Loucy (cell line): Measurements from ENCODE around the gene ANO2.
A peak's percentile ranks its signal among the peaks of the same experiment; 100 is the strongest.

Source experiments
- H2AFZ ChIP-seq: fragments of 200-600 bp; sonication (generic); 2 replicates; pipeline ENCODE4 v1.6.0; 2016; ENCODE audit warnings: antibody characterized with exemption, mild to moderate bottlenecking, low read length, moderate library complexity
- H3F3A ChIP-seq: fragments of 200-600 bp; 2 replicates; pipeline ENCODE4 v1.6.0; 2016; ENCODE audit warnings: antibody characterized with exemption, low read depth, mild to moderate bottlenecking
- H3K27me3 ChIP-seq: fragments of 200-600 bp; sonication (generic); 2 replicates; pipeline ENCODE4 v1.6.1; 2014; ENCODE audit warnings: low read length, mild to moderate bottlenecking; ENCODE audit not compliant: insufficient read depth, poor library complexity, severe bottlenecking
- H3K36me3 ChIP-seq: fragments of 200-600 bp; sonication (generic); 2 replicates; pipeline ENCODE4 v1.6.1; 2016; ENCODE audit warnings: low read length; ENCODE audit not compliant: insufficient read depth
- H3K4me1 ChIP-seq: fragments of 200-600 bp; sonication (generic); 2 replicates; pipeline ENCODE4 v1.5.1; 2014; ENCODE audit warnings: low read length, mild to moderate bottlenecking; ENCODE audit not compliant: insufficient read depth, poor library complexity, severe bottlenecking
- H3K4me2 ChIP-seq: fragments of 200-600 bp; sonication (generic); 2 replicates; pipeline ENCODE4 v1.6.0; 2014; ENCODE audit warnings: antibody characterized with exemption, low read length, low read depth, mild to moderate bottlenecking; ENCODE audit not compliant: poor library complexity, severe bottlenecking
- H3K4me3 ChIP-seq: fragments of 200-600 bp; sonication (generic); 2 replicates; pipeline ENCODE4 v1.5.1; 2014; ENCODE audit warnings: low read length, mild to moderate bottlenecking, mixed read lengths; ENCODE audit not compliant: poor library complexity, severe bottlenecking
- H3K79me2 ChIP-seq: fragments of 200-600 bp; sonication (generic); 2 replicates; pipeline ENCODE4 v1.6.1; 2014; ENCODE audit warnings: low read length; ENCODE audit not compliant: insufficient read depth
- H3K9ac ChIP-seq: fragments of 200-600 bp; sonication (generic); 2 replicates; pipeline ENCODE4 v1.6.0; 2014; ENCODE audit warnings: mild to moderate bottlenecking, low read depth, low read length, moderate library complexity; ENCODE audit not compliant: poor library complexity, severe bottlenecking
- H3K9me2 ChIP-seq: fragments of 200-600 bp; sonication (generic); replicated peaks from 2 replicates; pipeline ENCODE4 v1.6.1; 2016; ENCODE audit warnings: low read depth, low read length, mixed read lengths
- H3K9me3 ChIP-seq: fragments of 200-600 bp; sonication (generic); 2 replicates; pipeline ENCODE4 v1.6.1; 2014; ENCODE audit warnings: mild to moderate bottlenecking, antibody characterized with exemption, low read length, low read depth; ENCODE audit not compliant: insufficient read depth
- H4K20me1 ChIP-seq: fragments of 200-600 bp; sonication (generic); 2 replicates; pipeline ENCODE4 v1.6.0; 2014; ENCODE audit warnings: antibody characterized with exemption, low read length, mild to moderate bottlenecking; ENCODE audit not compliant: insufficient read depth, poor library complexity, severe bottlenecking
- CTCF ChIP-seq: fragments of 200-600 bp; sonication (generic); conservative IDR thresholded peaks from 2 replicates; pipeline ENCODE4 v1.5.1; 2014; ENCODE audit warnings: mild to moderate bottlenecking, antibody characterized with exemption, low read length
- EZH2phosphoT487 ChIP-seq: fragments of 200-600 bp; IDR thresholded peaks from 2 replicates; pipeline ENCODE4 v1.6.1; 2018; ENCODE audit warnings: antibody characterized with exemption, mild to moderate bottlenecking, moderate library complexity, borderline replicate concordance

ANO2 gene

GRCh38 chr12:5796171-5796958, 148.7 kb downstream of the ANO2 start:
- Histone ChIP-seq H2AFZ (no peak overlapping the region), H3F3A (no peaks in the 10 kb centered on the region), H3K4me3 (no peak overlapping the region), H3K36me3 (no peaks in the 10 kb centered on the region), H3K27me3 (no peaks in the 10 kb centered on the region), H3K4me1 (no peaks in the 10 kb centered on the region), H3K79me2 (no peaks in the 10 kb centered on the region), H3K4me2 (no peak overlapping the region), H3K9ac (no peak overlapping the region), H3K9me2 (no peaks in the 10 kb centered on the region), H3K9me3 (no peaks in the 10 kb centered on the region), H4K20me1 (no peaks in the 10 kb centered on the region)
- TF ChIP-seq EZH2phosphoT487, result no peak
- TF ChIP-seq CTCF, result peak; percentile 86

GRCh38 chr12:5794156-5794555, 150.9 kb downstream of the ANO2 start:
- no peak overlapping the region for H3K4me3 ChIP-seq
- H3K4me1 ChIP-seq, result no peaks in the 10 kb centered on the region
- H3K9ac ChIP-seq, result no peak overlapping the region
- H3K9me2 ChIP-seq, result no peaks in the 10 kb centered on the region
- H4K20me1 ChIP-seq, result no peaks in the 10 kb centered on the region
- no peaks in the 10 kb centered on the region for H3K79me2 ChIP-seq
- H3K27me3 ChIP-seq, result no peaks in the 10 kb centered on the region
- no peaks in the 10 kb centered on the region for H3F3A ChIP-seq
- no peaks in the 10 kb centered on the region for H3K36me3 ChIP-seq
- TF ChIP-seq CTCF, result no peak
- TF ChIP-seq EZH2phosphoT487, result no peak
- no peaks in the 10 kb centered on the region for H3K9me3 ChIP-seq
- no peak overlapping the region for H3K4me2 ChIP-seq
- H2AFZ ChIP-seq, result no peak overlapping the region

GRCh38 chr12:5792343-5792742, 152.7 kb downstream of the ANO2 start:
- H3K36me3 ChIP-seq, result no peaks in the 10 kb centered on the region
- H3K4me3 ChIP-seq, result no peak overlapping the region
- no peak for TF ChIP-seq EZH2phosphoT487
- no peak for TF ChIP-seq CTCF
- no peaks in the 10 kb centered on the region for H4K20me1 ChIP-seq
- H3K9me2 ChIP-seq, result no peaks in the 10 kb centered on the region
- H3K4me2 ChIP-seq, result no peak overlapping the region
- no peaks in the 10 kb centered on the region for H3F3A ChIP-seq
- no peaks in the 10 kb centered on the region for H3K4me1 ChIP-seq
- H3K79me2 ChIP-seq, result no peaks in the 10 kb centered on the region
- no peaks in the 10 kb centered on the region for H3K27me3 ChIP-seq
- no peak overlapping the region for H2AFZ ChIP-seq
- no peak overlapping the region for H3K9ac ChIP-seq
- no peaks in the 10 kb centered on the region for H3K9me3 ChIP-seq
